NCI-H1436 treated with DMSO at 0.1 percent for 48 hours (cell line): ENCODE measurements around the gene ZNF599.
A peak's percentile ranks its signal among the peaks of the same experiment; 100 is the strongest.

Experiments
- DNase-seq: peaks from one replicate; lab custom pipeline; 2025; lab: John Stamatoyannopoulos, UW

Gene ZNF599

DNA sequence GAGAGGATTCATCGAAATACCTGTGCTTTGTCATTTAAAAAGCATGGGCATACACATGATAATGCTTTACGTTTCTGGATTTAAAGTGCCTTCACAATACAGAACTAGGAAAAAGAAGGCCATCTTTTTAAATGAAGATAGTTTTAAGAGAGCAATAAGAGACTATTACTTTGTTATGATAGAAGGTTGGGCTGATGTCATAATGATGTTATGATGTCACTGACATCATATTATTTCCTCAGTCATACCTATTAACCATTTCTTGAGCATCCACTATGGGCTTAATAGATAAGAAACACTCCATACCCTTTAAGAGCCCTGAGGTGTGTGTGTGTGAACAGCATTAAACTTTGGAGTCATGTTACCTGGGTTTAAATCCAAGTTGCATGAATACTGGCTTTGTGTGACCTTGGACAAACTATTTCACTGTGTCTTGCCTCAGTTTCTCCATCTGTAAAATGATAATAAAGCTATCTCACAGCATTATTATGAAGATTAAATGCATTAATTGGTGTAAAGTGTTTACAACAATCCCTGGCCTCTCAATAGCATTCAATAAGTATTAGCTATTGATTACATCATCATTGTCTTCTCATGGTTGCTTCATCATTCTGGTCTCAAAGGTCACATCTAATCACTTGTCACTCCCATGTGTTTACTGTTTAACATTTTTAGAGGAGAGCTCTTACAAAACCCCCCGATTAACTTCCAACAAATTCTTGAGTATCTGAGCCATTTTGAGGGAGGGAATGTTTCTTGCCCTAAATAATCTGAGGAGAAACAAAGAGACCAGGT lies 27.9 kb downstream of the ZNF599 start:
- no peak for DNase-seq

DNA sequence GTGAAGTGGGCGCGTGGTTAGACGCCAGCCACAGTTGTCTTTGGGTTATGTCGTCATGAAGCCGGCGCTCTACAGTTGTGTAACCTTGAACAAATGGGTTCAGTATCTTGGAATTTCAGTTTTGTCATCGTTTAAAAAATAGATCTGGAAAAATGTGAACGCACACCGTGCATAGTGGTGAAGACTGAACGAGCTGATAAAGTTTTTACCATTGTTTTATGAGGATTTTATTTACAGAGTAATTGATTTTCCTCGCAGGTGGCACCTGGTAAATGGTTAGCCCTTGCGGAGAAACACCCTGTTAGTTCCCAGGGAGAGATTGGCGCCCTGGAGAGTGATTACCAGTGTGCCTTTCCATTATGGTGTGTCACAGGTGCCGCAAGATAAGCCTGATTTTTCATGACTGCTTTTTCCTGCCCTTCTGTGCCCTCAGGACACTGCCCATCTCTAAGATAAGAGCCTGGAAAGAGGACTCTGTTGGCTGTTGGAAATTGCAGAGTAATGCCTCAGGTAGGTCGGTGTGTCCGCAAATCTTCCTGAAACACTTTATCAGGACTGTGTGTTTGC lies 38.4 kb downstream of the ZNF599 start:
- DNase-seq = no peak

DNA sequence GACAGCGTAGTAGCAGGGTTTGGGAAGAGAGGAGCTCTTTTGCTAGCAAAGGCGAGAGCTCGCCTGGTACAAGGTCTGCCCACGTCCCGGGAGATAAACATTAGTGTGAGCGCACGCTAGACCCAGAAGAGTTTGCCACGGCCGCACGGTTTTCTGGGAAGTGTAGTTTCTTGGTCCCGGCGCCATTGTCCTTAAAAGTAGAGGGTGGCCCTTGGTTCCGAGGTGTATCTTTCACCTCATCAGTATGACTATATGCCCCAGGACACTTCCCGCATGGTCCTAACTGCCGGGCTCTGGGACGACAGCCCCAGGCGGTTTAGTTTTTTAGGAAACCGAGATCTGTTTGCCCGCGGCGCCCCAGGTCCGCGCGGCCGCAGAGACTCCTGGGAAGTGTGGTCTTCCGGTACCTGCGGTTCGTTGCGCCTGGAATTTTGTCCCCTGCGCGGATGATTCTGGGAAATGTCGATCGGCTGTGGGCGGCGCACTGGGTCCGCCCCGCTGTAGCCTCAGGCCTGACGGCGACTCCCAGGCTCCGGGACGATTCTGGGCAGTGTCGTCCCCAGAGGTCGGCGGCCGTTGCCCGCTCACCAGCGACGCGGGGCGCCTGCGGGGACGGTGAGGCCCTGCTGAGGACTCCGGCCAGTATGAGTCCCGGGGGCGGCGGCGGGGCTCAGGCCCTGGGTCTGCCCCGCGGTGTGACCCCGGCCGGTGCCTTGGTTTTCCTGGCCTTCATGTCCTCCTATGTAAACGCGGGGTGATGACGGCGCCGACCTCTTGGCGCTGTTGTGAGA lies 39.1 kb downstream of the ZNF599 start, which contains the start of gene ZNF181:
Gene ZNF181 (plus strand): TSS at position 498 of the 791 bp plus-strand sequence. CDS start 795 bp downstream, outside the sequence.
- peak; percentile 61 for DNase-seq

DNA sequence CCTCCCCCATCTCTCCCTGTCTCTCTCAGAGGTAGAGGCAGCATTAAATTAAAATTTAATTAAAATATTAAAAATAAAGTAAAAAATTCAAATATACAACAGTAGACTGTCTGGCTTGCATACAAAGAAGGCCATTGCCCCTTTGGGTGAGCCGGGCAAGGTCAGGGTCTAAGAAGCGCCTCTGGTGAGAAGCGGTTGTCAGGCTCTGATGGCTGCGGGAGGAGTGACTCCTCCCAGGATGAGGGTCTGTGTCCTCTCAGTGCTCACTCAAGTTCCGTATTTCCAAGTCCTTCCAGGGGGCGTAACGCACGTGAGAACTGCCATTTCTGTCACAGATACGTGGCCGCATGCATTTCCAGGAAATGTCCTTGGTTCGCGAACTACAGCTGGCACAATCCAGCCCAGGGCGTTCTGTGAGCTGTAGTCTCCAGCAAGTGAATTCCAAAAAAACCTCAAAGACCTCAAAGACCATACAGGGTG lies 39.7 kb downstream of the ZNF599 start:
- DNase-seq = no peak

DNA sequence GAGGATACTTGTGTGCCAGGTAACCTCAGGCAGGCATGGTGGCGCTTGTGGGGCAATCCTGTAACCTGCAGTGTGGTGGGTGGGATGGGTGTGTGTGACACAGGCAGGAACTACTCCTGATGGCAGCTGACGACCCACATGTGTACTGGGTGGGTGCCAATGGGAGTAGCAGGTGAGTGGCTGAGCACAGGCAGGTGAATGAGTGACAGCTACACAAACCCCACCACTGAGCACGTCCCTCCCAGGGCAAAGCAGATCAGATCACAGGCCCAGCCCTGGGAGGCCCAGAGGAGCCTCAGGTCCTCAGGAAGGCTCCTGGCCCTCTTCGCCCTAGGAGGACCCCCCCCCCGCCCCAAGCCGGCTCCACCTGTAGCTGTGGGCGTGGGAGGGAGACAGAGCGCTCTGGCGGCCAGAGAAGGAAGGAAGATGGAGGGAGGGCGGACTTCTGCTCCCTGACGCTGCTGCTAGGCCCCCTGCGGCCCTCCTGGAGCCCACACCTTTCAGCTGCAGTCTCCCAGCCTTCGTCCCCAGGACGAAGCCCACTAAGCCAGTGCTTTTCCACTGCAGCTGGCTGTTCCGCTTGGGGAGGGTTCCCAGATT lies 40.3 kb downstream of the ZNF599 start:
- DNase-seq = no peak

DNA sequence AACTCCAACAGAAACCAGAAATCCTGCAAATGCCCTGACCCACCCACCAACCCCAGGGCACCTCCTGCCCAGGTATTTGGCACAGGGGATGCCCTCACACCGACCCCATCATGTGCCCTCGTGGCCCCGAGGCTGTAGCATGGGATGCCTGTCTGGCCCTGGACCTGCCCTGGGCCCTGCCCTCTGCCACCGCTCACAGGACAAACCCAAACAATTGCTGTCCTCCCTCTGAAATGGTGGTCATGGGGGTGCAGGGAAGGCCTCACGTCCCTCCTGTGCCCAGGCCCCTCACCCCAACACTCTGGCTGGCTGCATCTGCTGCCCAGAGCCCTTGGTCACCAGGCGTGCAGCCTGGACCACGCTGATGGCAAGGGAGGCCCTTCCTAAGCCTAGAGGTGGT lies 41.1 kb downstream of the ZNF599 start:
- no peak for DNase-seq

DNA sequence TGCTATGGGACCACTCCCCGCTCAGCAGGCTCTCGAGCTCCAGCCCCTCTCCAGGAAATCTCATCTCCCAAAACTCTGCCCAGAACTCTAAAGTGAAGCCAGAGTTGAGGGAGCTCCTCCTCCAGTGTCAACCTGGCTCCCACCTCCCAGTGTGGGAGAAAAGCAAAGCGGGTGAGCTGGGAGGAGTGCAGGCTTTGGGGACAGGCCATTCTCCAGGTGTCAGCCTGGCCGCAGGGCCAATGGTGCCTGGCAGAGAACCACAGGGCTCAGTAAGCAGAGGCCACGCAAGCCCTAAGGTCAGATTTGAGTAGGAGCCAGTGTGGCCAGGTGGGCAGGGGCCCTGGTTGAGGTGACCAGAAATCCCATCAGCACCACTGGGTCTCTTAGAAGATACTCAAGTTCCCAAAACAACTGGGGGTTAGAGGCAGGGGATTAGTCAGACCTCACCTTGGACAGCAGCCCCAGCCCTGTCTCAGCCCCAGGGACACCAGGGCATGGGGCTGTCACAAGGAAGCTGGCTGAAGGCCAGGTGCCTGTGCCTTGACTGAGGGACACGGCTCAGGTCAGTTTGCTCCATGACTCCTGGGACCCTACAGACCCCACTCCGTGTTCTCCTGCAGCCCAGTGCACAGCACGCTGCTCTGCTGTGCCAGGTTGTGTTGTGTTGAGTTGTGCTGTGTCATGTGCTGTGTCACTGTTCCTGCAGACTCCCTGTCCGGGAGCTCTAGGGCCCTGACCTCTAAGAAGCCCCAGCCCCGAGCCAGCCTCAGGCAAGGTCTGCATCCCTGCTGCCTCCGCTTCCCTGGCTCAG lies 41.8 kb downstream of the ZNF599 start:
- no peak for DNase-seq

DNA sequence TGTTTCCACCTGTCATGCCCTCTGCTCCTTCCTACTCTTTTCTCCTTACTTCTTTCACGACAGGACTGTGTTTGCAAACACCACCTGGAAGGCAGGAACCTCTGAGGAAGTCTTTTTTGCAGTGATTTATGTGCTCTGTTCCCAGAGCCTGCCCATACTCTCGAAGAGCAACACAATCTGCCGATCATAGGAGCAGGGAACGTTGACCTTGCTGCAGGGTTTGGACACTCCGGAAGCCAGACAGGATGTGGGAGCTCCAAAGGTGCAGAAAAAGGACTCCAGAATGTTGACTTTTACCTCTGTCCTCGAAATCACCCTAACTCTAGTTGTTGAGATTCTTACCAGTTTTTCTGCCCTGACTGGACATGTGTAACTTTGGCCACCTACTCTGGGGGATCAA lies 47.6 kb downstream of the ZNF599 start:
- DNase-seq = no peak

DNA sequence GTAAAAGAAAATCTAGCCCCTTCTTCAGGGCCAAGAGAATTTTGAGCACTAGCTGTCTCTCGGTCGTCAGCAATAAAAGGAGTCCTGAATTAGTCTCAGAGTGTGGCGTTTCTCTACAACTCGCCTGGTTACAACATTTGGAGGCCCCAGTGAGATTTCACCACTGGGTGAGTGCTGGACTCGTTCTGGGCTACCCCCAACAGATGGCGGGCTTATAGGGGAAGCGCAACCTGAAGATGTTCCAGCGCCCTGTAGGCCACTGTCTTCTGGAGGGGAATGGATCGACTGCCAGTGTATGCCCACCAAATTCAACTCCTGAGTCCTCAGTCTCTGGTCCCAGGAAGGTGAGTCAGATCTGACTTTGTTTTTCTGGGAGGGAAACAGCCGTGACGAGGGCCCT lies 50.7 kb downstream of the ZNF599 start:
- DNase-seq = no peak

DNA sequence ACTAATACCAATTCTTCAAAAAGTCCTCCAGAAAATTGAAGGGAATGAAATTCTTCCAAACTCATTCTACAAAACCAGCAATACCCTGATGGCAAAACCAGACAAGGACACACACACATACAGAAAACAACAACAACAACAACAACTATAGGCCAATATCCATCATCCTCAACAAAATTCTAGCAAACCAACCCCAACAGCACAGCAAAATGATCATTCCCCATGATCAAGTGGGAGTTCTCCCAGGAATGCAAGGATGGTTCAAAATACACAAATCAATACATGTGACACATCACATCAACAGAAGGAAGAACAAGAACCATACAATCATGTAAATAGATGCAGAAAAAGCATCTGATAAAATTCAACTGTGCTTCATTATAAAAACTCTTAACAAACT lies 57.7 kb downstream of the ZNF599 start:
- no peak for DNase-seq

DNA sequence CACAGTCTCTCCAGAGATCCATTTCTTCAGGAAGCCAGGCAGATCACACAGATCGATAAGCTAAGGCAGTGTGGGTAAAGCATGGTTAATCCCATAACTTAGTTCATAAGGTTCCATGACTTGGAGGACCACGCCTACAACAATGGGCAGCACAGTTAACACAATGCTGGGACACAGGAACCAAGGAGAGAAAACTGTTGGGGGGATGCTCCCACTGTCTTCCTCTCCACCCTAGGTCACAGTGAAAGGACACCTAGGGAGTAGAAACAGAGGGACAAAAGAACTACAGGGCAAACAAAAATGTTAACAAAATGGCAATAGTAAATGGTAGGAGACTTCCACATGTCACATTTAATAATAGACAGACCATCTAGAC lies 59.8 kb downstream of the ZNF599 start:
- DNase-seq = no peak

DNA sequence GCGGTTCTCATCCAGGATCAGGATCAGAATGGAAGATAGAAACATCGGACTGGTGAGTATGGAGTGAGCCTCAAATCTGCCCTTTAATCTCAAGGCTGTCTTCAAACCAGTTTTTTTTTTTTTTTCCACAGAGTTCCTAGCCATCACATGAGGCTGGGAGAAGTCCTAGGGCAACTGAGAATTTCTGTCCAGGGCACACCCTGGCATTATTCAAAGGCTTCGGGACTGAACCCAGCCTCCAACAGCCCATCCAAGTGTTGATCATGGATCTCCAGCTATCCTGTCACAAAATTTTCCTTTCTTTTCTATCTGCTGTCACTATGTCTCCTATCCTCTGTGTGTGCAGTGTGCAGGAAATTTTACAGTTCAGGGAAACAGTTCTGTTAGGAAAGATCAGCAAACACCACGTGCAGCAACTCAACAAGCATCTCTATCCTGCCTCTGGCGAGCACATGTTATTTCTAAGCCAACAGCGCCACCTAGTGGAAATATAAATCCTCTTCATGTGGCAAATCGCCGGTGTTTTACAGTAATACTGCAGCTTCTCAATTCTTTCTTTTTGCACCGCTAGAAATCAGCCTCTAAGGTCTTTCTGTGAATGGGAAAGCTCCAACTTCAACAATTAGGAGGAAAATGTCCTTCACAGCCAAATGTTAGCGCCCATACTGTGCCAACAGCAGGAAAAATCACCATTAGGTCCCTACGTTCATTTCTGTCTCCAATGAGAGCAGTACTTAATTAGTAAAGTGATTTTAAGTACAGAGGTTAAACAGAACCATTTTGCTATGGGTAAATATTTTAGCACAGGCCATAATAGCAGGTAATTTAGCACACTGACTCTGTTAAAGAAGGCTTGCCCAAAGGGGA lies 60.4 kb downstream of the ZNF599 start:
- peak; percentile 23 for DNase-seq

DNA sequence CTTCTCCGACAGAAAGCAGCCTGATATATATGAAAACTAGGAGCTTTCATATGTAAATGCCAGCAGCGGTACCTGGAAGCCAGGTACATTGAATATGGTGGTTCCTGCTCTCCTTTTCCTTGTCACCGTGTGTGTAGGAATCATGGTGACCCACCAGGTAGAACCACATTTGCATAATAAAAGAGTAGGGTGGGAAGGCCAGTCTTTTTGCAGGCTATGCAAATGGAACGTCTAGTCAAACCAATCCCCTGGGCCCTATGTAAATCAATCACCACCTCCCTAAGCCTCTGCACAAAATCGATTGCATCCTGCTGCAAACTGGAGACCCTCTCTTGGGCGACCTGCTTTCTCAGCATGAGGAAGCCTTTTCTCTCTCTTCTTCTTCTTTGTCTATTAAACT lies 61.1 kb downstream of the ZNF599 start:
- DNase-seq = no peak
